Nephron (organoid): ENCODE data around the gene PHF20.
"Not testable (repeated sequence)": the region's sequence is repeated elsewhere in the genome, so short reads cannot be mapped to it uniquely, and the experiment has no call there.

Experiments used
- H3K27ac Mint-ChIP-seq, 3 experiments: 2 replicates each; pipeline ENCODE4 v1.8.0; 2020; ENCODE audit warnings: mixed read lengths in 3 of 3, mild to moderate bottlenecking in 2 of 3, moderate library complexity in 1 of 3
- H3K27me3 Mint-ChIP-seq: 2 replicates; pipeline ENCODE4 v1.8.0; 2021; ENCODE audit warnings: low read depth, mild to moderate bottlenecking, moderate library complexity, mixed read lengths
- H3K36me3 Mint-ChIP-seq: 2 replicates; pipeline ENCODE4 v1.8.0; 2020; ENCODE audit warnings: low read depth, mixed read lengths
- H3K4me1 Mint-ChIP-seq: 2 replicates; pipeline ENCODE4 v1.8.0; 2020; ENCODE audit warnings: mixed read lengths
- H3K4me3 Mint-ChIP-seq, 3 experiments: 2 replicates each; pipeline ENCODE4 v1.8.0; 2020; ENCODE audit warnings: mild to moderate bottlenecking in 3 of 3, mixed read lengths in 3 of 3, moderate library complexity in 2 of 3
- H3K9me3 Mint-ChIP-seq: 2 replicates; pipeline ENCODE4 v1.8.0; 2020; ENCODE audit warnings: mixed read lengths
- CTCF ChIP-seq, 3 experiments: fragments of 200-600 bp; sonication (generic); IDR thresholded peaks; one replicate each; pipeline ENCODE4 v1.5.0; 2021; ENCODE audit warnings: antibody characterized with exemption in 3 of 3; ENCODE audit not compliant: unreplicated experiment in 3 of 3

Gene PHF20

DNA sequence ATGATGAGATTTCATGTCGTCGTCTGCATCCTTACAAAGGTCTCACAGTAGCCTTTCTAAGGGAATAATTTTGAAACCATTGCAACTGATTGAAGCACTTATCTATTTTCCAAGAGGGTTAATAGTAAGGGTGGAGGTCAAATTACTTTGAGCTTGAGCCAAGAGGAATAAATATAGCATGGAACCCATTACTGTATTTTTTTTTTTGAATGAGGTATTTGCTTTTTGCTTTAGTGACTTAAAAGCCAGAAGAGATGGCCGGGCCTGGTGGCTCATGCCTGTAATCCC lies 104.2 kb downstream of the PHF20 start:
- Mint-ChIP-seq H3K9me3 (no peaks in the 10 kb centered on the region), H3K4me3 (no peak overlapping the region), H3K36me3 (peaks cover 32% of the 10 kb centered on the region), H3K27me3 (no peaks in the 10 kb centered on the region), H3K4me1 (peaks cover 14% of the 10 kb centered on the region), H3K27ac (peak overlapping the region in 2 of 3 experiments; percentile 84 to 88)
- no peak for TF ChIP-seq CTCF (IDR thresholded peaks at IDR 0.05; ENCODE audit: unreplicated experiment in 3 of 3)

- Mint-ChIP-seq H3K4me3 (no peak overlapping the region), H3K36me3 (peaks cover 27% of the 10 kb centered on the region), H3K27ac (no peak overlapping the region), H3K9me3 (no peaks in the 10 kb centered on the region), H3K27me3 (no peaks in the 10 kb centered on the region), H3K4me1 (peaks cover 9% of the 10 kb centered on the region)
- TF ChIP-seq CTCF (IDR thresholded peaks at IDR 0.05; ENCODE audit: unreplicated experiment in 3 of 3) = no peak
Observed at GRCh38 chr20:35877611-35878010, 105.8 kb downstream of the PHF20 start.

DNA sequence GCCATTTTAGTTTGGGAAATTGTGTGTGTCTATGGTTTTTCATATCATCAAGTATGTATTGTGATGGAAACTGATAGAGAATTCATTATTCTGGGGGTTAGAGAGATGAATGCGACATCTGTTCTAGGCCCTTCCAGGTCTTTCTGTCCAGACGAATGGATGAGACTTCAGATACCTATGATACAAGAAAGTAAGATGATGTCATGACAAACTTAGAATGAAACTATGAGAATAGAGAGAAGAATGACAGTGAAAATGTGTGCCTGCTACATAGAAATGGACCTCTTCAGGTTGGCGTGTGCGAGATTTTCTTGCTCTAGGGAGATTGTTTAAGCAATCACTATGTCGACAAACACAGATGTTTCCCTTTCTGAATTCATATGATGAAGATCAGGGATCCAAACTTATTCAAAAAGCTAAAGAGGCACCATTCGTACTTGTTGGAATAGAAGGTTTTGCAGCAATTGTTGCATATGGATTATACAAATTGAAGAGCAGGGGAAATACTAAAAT lies 106.4 kb downstream of the PHF20 start:
- H3K4me1 Mint-ChIP-seq = peaks cover 9% of the 10 kb centered on the region
- H3K27ac Mint-ChIP-seq = peak overlapping the region in 2 of 3 experiments; percentile 6 to 20
- no peak for TF ChIP-seq CTCF (IDR thresholded peaks at IDR 0.05; ENCODE audit: unreplicated experiment in 3 of 3)
- H3K27me3 Mint-ChIP-seq = no peaks in the 10 kb centered on the region
- no peak overlapping the region for H3K4me3 Mint-ChIP-seq
- no peaks in the 10 kb centered on the region for H3K9me3 Mint-ChIP-seq
- peaks cover 24% of the 10 kb centered on the region for H3K36me3 Mint-ChIP-seq

- no peaks in the 10 kb centered on the region for H3K27me3 Mint-ChIP-seq
- H3K4me3 Mint-ChIP-seq = no peak overlapping the region
- peaks cover 19% of the 10 kb centered on the region for H3K36me3 Mint-ChIP-seq
- no peaks in the 10 kb centered on the region for H3K9me3 Mint-ChIP-seq
- peaks cover 7% of the 10 kb centered on the region for H3K4me1 Mint-ChIP-seq
- no peak overlapping the region for H3K27ac Mint-ChIP-seq
- no peak for TF ChIP-seq CTCF (IDR thresholded peaks at IDR 0.05; ENCODE audit: unreplicated experiment in 3 of 3)
Observed at GRCh38 chr20:35881676-35882075, 109.9 kb downstream of the PHF20 start.

GRCh38 chr20:35882427-35883161 lies 110.8 kb downstream of the PHF20 start:
- H3K27me3 Mint-ChIP-seq, H3K4me3 Mint-ChIP-seq, H3K27ac Mint-ChIP-seq, H3K9me3 Mint-ChIP-seq, H3K4me1 Mint-ChIP-seq: not testable (repeated sequence)
- peaks cover 16% of the 10 kb centered on the region for H3K36me3 Mint-ChIP-seq

DNA sequence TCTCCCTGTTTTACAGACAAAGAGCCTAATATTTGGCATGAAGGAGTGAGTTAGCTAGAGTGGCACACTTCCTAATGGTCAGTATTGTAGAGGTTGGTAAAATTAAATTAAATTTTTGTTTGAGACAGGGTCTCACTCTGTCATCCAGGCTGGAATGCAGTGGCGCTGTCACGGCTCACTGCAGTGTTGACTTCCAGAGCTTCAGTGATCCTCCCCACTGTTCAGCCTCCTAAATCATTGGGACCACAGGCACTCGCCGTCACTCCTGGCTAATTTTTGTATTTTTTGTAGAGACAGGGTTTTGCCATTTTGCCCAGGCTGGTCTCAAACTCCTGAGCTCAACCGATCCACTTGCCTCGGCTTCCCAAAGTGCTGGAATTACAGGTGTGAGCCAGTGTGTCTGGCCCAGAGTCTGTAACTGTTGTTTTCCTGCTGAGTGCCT lies 111.5 kb downstream of the PHF20 start:
- H3K36me3 Mint-ChIP-seq = peaks cover 11% of the 10 kb centered on the region
- H3K27ac Mint-ChIP-seq = peak overlapping the region; percentile 3 to 50 (median 42)
- H3K4me1 Mint-ChIP-seq = peaks cover 7% of the 10 kb centered on the region
- no peaks in the 10 kb centered on the region for H3K9me3 Mint-ChIP-seq
- no peak overlapping the region for H3K4me3 Mint-ChIP-seq
- no peak for TF ChIP-seq CTCF (IDR thresholded peaks at IDR 0.05; ENCODE audit: unreplicated experiment in 3 of 3)
- H3K27me3 Mint-ChIP-seq = no peaks in the 10 kb centered on the region
